OCI-LY7 (cell line): Measurements from ENCODE around the gene DTX3L. TPM values are rescaled to one million over a fixed set of nuclear protein-coding genes. Genes with fewer than 3 reads are reported as not detected.
"Not testable (repeated sequence)": the region's sequence is repeated elsewhere in the genome, so short reads cannot be mapped to it uniquely, and the experiment has no call there.

Source experiments
- BruUV-seq: library from RNA; stranded (reverse); fragments of 400-500 nt; replicated peaks from 2 replicates; lab custom pipeline; 2021; lab: Mats Ljungman, UMichigan
- CTCF ChIA-PET: fragments of 300-600 bp; sonication (Branson Sonifier 250); formaldehyde crosslinking; loops from one replicate; lab custom pipeline; 2022; ENCODE audit warnings: antibody characterized with exemption; ENCODE audit not compliant: unreplicated experiment; lab: Charles Lee
- POLR2A ChIA-PET: fragments of 300-600 bp; sonication (Branson Sonifier 250); formaldehyde crosslinking; loops from one replicate; lab custom pipeline; 2022; ENCODE audit warnings: antibody characterized with exemption; lab: Charles Lee
- DNase-seq: peaks from one replicate; pipeline ENCODE4 v3.0.0-alpha.2; 2015; ENCODE audit warnings: low spot score
- H2AFZ ChIP-seq: fragments of 200-600 bp; sonication (generic), shearing (Covaris generic); 2 replicates; pipeline ENCODE4 v1.6.1; 2014; ENCODE audit warnings: mild to moderate bottlenecking, antibody characterized with exemption, low read length, moderate library complexity
- H3K27ac ChIP-seq: fragments of 200-600 bp; sonication (generic); 2 replicates; pipeline ENCODE4 v1.5.1; 2014; ENCODE audit warnings: mixed run types, low read depth, mild to moderate bottlenecking, moderate library complexity, low read length, inconsistent platforms; ENCODE audit not compliant: poor library complexity, severe bottlenecking
- H3K36me3 ChIP-seq: fragments of 200-600 bp; sonication (generic); 2 replicates; pipeline ENCODE4 v1.6.1; 2014; ENCODE audit warnings: mild to moderate bottlenecking, antibody characterized with exemption, low read length, moderate library complexity, mixed read lengths; ENCODE audit not compliant: insufficient read depth
- H3K4me1 ChIP-seq: fragments of 200-600 bp; sonication (generic); 2 replicates; pipeline ENCODE4 v1.5.1; 2014; ENCODE audit warnings: mild to moderate bottlenecking, low read length; ENCODE audit not compliant: insufficient read depth, poor library complexity, severe bottlenecking
- H3K4me2 ChIP-seq: fragments of 200-600 bp; sonication (generic); 2 replicates; pipeline ENCODE4 v1.6.1; 2014; ENCODE audit warnings: mild to moderate bottlenecking, low read length
- H3K4me3 ChIP-seq: fragments of 200-600 bp; sonication (generic); 2 replicates; pipeline ENCODE4 v1.5.1; 2014; ENCODE audit warnings: mild to moderate bottlenecking, low read depth, low read length; ENCODE audit not compliant: poor library complexity, severe bottlenecking
- H3K79me2 ChIP-seq: fragments of 200-600 bp; sonication (generic); 2 replicates; pipeline ENCODE4 v1.6.1; 2016; ENCODE audit warnings: low read depth, mild to moderate bottlenecking, low read length, moderate library complexity, mixed read lengths; ENCODE audit not compliant: insufficient read depth
- H3K9me2 ChIP-seq: fragments of 200-600 bp; sonication (generic); 2 replicates; pipeline ENCODE4 v1.6.1; 2016; ENCODE audit warnings: mild to moderate bottlenecking, low read length, mixed read lengths; ENCODE audit not compliant: insufficient read depth
- H3K9me3 ChIP-seq: fragments of 200-600 bp; sonication (generic); 2 replicates; pipeline ENCODE4 v1.6.1; 2014; ENCODE audit warnings: mild to moderate bottlenecking, mixed run types, low read length, mixed read lengths
- H4K20me1 ChIP-seq: fragments of 200-600 bp; sonication (generic); 2 replicates; pipeline ENCODE4 v1.6.1; 2014; ENCODE audit warnings: mild to moderate bottlenecking, antibody characterized with exemption, low read length, moderate library complexity, mixed read lengths; ENCODE audit not compliant: insufficient read depth
- EZH2phosphoT487 ChIP-seq: fragments of 200-600 bp; sonication (generic); IDR thresholded peaks from 2 replicates; pipeline ENCODE4 v1.6.1; 2018; ENCODE audit warnings: low read depth, borderline replicate concordance, mild to moderate bottlenecking, mixed run types, antibody characterized with exemption, low read length, moderate library complexity, mixed read lengths
- intact Hi-C: fragments of 100-400 bp; cut with micrococcal nuclease; formaldehyde crosslinking; loops from one replicate; pipeline ENCODE4 v1.10.0; 2022; ENCODE audit not compliant: unreplicated experiment
- total RNA-seq, 2 experiments: library from RNA; depleted of rRNA in 1 of 2; stranded (reverse); fragments of >200 nt in 1 of 2; shearing (Covaris generic) in 1 of 2; gene quantifications; 2 replicates each; pipeline ENCODE4 v1.2.3, GENCODE V29; 2014 to 2022
- TF ChIP-seq, protein P1 (sequence below): fragments of 200-600 bp; sonication (generic); conservative IDR thresholded peaks from 2 replicates; pipeline ENCODE4 v1.5.1; 2014; ENCODE audit warnings: mild to moderate bottlenecking, antibody characterized with exemption, low read length, moderate library complexity, mixed read lengths

DTX3L gene
- total RNA-seq, 2 experiments from 2014 or later = 1.3 to 1.5 TPM

DNA sequence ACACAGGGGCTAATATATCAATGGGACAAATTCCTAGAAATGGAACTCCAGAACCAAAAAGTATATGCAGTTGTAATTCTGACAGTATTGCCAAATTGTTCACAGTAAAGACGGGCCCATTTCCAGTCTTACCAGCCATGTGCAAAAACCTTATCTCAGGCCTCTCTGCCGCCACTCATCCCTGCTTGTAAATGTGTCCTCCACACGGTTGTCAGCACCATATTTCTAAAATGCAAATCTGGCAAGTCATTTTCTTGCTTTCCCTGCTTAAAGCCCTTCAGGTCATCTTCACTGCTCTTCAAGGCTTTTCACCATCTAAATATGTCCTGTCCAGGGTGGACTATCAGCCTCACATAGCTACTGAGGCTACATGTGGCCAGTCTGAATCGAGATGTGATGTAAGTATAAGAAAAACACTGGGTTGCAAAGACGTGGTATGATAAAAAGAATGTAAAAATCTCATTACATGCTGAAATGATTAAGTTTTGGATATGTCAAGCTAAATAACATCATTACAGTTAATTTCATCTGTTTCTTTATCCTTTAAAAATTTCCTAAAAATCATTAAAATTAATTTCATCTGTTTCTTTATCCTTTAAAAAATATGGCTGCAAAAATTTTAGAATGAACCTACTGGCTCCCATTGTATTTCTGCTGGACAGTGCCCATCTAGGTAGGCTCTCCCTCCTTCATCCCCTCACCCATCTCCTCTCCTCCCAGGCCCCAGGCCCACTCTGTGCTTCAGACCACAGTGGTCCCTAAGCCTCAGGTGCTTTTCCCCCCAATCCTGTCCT, 1.0 kb upstream of the DTX3L start:
- Histone ChIP-seq H3K36me3 (no peaks in the 10 kb centered on the region), H2AFZ (peak overlapping the region; percentile 80; the same call in 1 of the 2 replicates), H3K27ac (no peak overlapping the region), H3K9me2 (no peaks in the 10 kb centered on the region), H3K4me2 (peak overlapping the region; percentile 83), H3K79me2 (no peaks in the 10 kb centered on the region), H3K4me3 (peak overlapping the region; percentile 66), H4K20me1 (no peaks in the 10 kb centered on the region), H3K4me1 (peaks cover 18% of the 10 kb centered on the region), H3K9me3 (no peaks in the 10 kb centered on the region)
- ChIA-PET CTCF (no interaction called here), POLR2A (interaction anchor here (0.9 kb wide), 1 partner anchor 39 kb away, joined by 3 read pairs; no protein-coding TSS in a partner anchor)
- DNase-seq = no peak
- intact Hi-C loops = loop anchor here (5.0 to 10.0 kb wide), 3 partner anchors 106 to 472 kb away; partner anchors contain the start of gene HSPBAP1
- TF ChIP-seq EZH2phosphoT487 = no peak
- TF ChIP-seq, protein P1, sequence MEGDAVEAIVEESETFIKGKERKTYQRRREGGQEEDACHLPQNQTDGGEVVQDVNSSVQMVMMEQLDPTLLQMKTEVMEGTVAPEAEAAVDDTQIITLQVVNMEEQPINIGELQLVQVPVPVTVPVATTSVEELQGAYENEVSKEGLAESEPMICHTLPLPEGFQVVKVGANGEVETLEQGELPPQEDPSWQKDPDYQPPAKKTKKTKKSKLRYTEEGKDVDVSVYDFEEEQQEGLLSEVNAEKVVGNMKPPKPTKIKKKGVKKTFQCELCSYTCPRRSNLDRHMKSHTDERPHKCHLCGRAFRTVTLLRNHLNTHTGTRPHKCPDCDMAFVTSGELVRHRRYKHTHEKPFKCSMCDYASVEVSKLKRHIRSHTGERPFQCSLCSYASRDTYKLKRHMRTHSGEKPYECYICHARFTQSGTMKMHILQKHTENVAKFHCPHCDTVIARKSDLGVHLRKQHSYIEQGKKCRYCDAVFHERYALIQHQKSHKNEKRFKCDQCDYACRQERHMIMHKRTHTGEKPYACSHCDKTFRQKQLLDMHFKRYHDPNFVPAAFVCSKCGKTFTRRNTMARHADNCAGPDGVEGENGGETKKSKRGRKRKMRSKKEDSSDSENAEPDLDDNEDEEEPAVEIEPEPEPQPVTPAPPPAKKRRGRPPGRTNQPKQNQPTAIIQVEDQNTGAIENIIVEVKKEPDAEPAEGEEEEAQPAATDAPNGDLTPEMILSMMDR = no peak
- no TSS peak for BruUV-seq

DNA sequence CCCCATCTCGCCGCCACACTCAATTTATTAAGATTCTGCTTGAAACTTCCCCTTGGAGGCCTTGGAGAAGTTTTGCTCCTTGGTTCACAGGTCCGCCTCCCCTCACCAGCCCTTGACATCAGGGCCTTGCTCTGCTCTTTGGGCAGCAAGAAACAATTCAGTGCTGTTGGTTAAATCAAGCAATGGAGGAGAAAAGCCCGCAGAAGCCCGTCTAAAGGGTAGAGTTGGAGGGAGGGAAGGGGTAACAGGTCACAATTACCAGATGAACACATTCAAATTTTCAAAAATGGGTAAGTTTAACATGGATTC, 467 bp upstream of the DTX3L start:
- BruUV-seq = no TSS peak
- CTCF ChIA-PET = no interaction called here
- intact Hi-C loops = loop anchor here (5.0 to 10.0 kb wide), 3 partner anchors 106 to 471 kb away; partner anchors contain the start of gene HSPBAP1
- POLR2A ChIA-PET = interaction anchor here (0.8 kb wide), 1 partner anchor 11 kb away, joined by 4 read pairs; no protein-coding TSS in a partner anchor
- H3K27ac ChIP-seq = no peak overlapping the region
- no peaks in the 10 kb centered on the region for H4K20me1 ChIP-seq
- H3K4me2 ChIP-seq = peak overlapping the region; percentile 83
- H3K9me2 ChIP-seq = no peaks in the 10 kb centered on the region
- H3K36me3 ChIP-seq = no peaks in the 10 kb centered on the region
- peak overlapping the region; percentile 66 for H3K4me3 ChIP-seq
- peak; percentile 16 for DNase-seq
- TF ChIP-seq, protein P1 = no peak
- TF ChIP-seq EZH2phosphoT487 = no peak
- peaks cover 22% of the 10 kb centered on the region for H3K4me1 ChIP-seq
- peak overlapping the region; percentile 80 for H2AFZ ChIP-seq
- H3K9me3 ChIP-seq = no peaks in the 10 kb centered on the region
- H3K79me2 ChIP-seq = no peaks in the 10 kb centered on the region

DNA sequence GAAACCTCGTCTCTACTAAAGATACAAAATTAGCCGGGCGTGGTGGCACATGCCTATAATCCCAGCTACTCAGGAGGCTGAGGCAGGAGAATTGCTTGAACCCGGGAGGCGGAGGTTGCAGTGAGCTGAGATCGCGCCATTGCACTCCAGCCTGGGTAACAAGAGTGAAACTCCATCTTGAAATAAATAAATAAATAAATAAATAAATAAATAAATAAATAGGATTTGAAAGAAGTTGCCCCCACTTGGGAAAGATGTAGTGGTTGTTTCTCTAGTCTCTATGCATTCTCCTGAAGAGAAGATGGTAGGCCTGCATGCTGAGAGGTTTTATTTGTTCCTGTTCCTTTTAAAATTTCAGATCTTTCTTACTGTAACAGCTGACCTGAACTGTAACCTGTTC, 4.0 kb downstream of the DTX3L start:
- H3K9me3 ChIP-seq, H3K27ac ChIP-seq, CTCF ChIA-PET, H3K36me3 ChIP-seq, BruUV-seq, POLR2A ChIA-PET, H2AFZ ChIP-seq, H3K9me2 ChIP-seq, H3K4me3 ChIP-seq, H3K79me2 ChIP-seq, DNase-seq, H4K20me1 ChIP-seq: not testable (repeated sequence)
- Histone ChIP-seq H3K4me1 (peaks cover 35% of the 10 kb centered on the region), H3K4me2 (peak overlapping the region; percentile 12; the same call in 1 of the 2 replicates)
- intact Hi-C loops = loop anchor here (10.0 kb wide), 1 partner anchor 467 kb away; no protein-coding TSS in a partner anchor
